Uterus (tissue), 4 donors: ENCODE measurements around the gene KRT31. TPM values are rescaled to one million over a fixed set of nuclear protein-coding genes. Genes with fewer than 3 reads are reported as not detected.
"Not testable (repeated sequence)": the region's sequence is repeated elsewhere in the genome, so short reads cannot be mapped to it uniquely, and the experiment has no call there.

Experiments
- DNase-seq, 2 donors: peaks; one replicate each; pipeline ENCODE4 v3.0.0-alpha.2; 2019 to 2020
- H3K27ac ChIP-seq, 2 donors: fragments of 200-600 bp; sonication (generic); 1 replicate in 1 of 2; 2 replicates in 1 of 2; pipeline ENCODE4 v1.5.1; 2016 to 2018
- H3K27me3 ChIP-seq, 2 donors: fragments of 200-600 bp; sonication (generic); one replicate each; pipeline ENCODE4 v1.5.1; 2018 to 2019; ENCODE audit warnings: control low read depth in 1 of 2
- H3K36me3 ChIP-seq, 2 donors: fragments of 200-600 bp; sonication (generic); one replicate each; pipeline ENCODE4 v1.5.1; 2019; ENCODE audit warnings: control low read depth in 1 of 2
- H3K4me1 ChIP-seq, 2 donors: fragments of 200-600 bp; sonication (generic); one replicate each; pipeline ENCODE4 v1.5.1; 2018 to 2019; ENCODE audit warnings: control low read depth in 1 of 2
- H3K4me3 ChIP-seq, 2 donors: fragments of 200-600 bp; sonication (generic); 1 replicate in 1 of 2; 2 replicates in 1 of 2; pipeline ENCODE4 v1.5.1; 2018 to 2019; ENCODE audit warnings: mild to moderate bottlenecking in 1 of 2
- H3K9me3 ChIP-seq, 2 donors: fragments of 200-600 bp; sonication (generic); one replicate each; pipeline ENCODE4 v1.5.1; 2019; ENCODE audit warnings: control low read depth in 1 of 2
- CTCF ChIP-seq, 4 experiments: fragments of 200-600 bp in 2 of 4; fragments of 450-650 bp in 2 of 4; sonication (generic) in 2 of 4; IDR thresholded peaks; one replicate each; pipeline ENCODE4 v1.5.1; 2016 to 2019; ENCODE audit warnings: antibody characterized with exemption in 4 of 4, mild to moderate bottlenecking in 2 of 4, moderate library complexity in 1 of 4
- POLR2A ChIP-seq, 2 donors: fragments of 450-650 bp; IDR thresholded peaks; one replicate each; pipeline ENCODE4 v1.6.1; 2016; ENCODE audit warnings: antibody characterized with exemption in 2 of 2, mild to moderate bottlenecking in 1 of 2, moderate library complexity in 1 of 2
- intact Hi-C: fragments of 100-400 bp; cut with DNase I; formaldehyde crosslinking; loops from one replicate; pipeline ENCODE4 v1.15.1; 2023; ENCODE audit warnings: low total_unique reads
- total RNA-seq, 4 donors: library from RNA; depleted of rRNA in 3 of 4; stranded (reverse); fragments of >200 nt in 3 of 4; gene quantifications; one replicate each; pipeline versions ENCODE4 v1.1.0 to v1.2.4, GENCODE V29; 2014 to 2023
- donor health status: DM: yes; HTN: yes; CAD: no.

Gene KRT31
- total RNA-seq, 4 donors from 2014 or later, result not detected

GRCh38 chr17:41390411-41390938 is 6.9 kb downstream of the KRT31 start:
- Histone ChIP-seq H3K9me3 (peaks cover 0 to 3% of the 10 kb centered on the region in 2 donors), H3K27me3 (no peaks in the 10 kb centered on the region), H3K27ac (no peak overlapping the region), H3K36me3 (no peaks in the 10 kb centered on the region), H3K4me1 (no peaks in the 10 kb centered on the region), H3K4me3 (no peak overlapping the region)
- intact Hi-C loops, result no loop called here
- no peak for DNase-seq
- TF ChIP-seq POLR2A (IDR thresholded peaks at IDR 0.05) (no peak), CTCF (IDR thresholded peaks at IDR 0.05) (no peak)

GRCh38 chr17:41387670-41388069 is 9.7 kb downstream of the KRT31 start:
- Histone ChIP-seq H3K27me3 (no peaks in the 10 kb centered on the region), H3K9me3 (peaks cover 0 to 3% of the 10 kb centered on the region in 2 donors), H3K4me1 (no peaks in the 10 kb centered on the region), H3K27ac (no peak overlapping the region), H3K4me3 (no peak overlapping the region), H3K36me3 (no peaks in the 10 kb centered on the region)
- DNase-seq, result no peak
- intact Hi-C loops, result no loop called here
- TF ChIP-seq CTCF (IDR thresholded peaks at IDR 0.05), result no peak
- no peak for TF ChIP-seq POLR2A (IDR thresholded peaks at IDR 0.05)

GRCh38 chr17:41386227-41386626 is 11.2 kb downstream of the KRT31 start:
- TF ChIP-seq POLR2A (IDR thresholded peaks at IDR 0.05), result no peak
- no peak for TF ChIP-seq CTCF (IDR thresholded peaks at IDR 0.05)
- no peak overlapping the region for H3K4me3 ChIP-seq
- H3K27me3 ChIP-seq, result no peaks in the 10 kb centered on the region
- H3K4me1 ChIP-seq, result no peaks in the 10 kb centered on the region
- peaks cover 0 to 3% of the 10 kb centered on the region in 2 donors for H3K9me3 ChIP-seq
- no peak overlapping the region for H3K27ac ChIP-seq
- intact Hi-C loops, result no loop called here
- DNase-seq, result no peak
- H3K36me3 ChIP-seq, result no peaks in the 10 kb centered on the region

GRCh38 chr17:41383690-41384089 is 13.7 kb downstream of the KRT31 start:
- intact Hi-C loops, result no loop called here
- Histone ChIP-seq H3K4me3 (no peak overlapping the region), H3K4me1 (no peaks in the 10 kb centered on the region), H3K9me3 (peaks cover 0 to 3% of the 10 kb centered on the region in 2 donors), H3K27me3 (no peaks in the 10 kb centered on the region), H3K27ac (no peak overlapping the region), H3K36me3 (no peaks in the 10 kb centered on the region)
- DNase-seq, result no peak
- TF ChIP-seq POLR2A (IDR thresholded peaks at IDR 0.05), result no peak
- TF ChIP-seq CTCF (IDR thresholded peaks at IDR 0.05), result no peak

GRCh38 chr17:41382394-41382793 is 15.0 kb downstream of the KRT31 start:
- Histone ChIP-seq H3K4me1 (no peaks in the 10 kb centered on the region), H3K4me3 (no peak overlapping the region), H3K9me3 (peaks cover 0 to 3% of the 10 kb centered on the region in 2 donors), H3K36me3 (no peaks in the 10 kb centered on the region), H3K27me3 (no peaks in the 10 kb centered on the region), H3K27ac (no peak overlapping the region)
- intact Hi-C loops, result no loop called here
- TF ChIP-seq POLR2A (IDR thresholded peaks at IDR 0.05) (no peak), CTCF (IDR thresholded peaks at IDR 0.05) (no peak)
- DNase-seq, result no peak

GRCh38 chr17:41381943-41382342 is 15.5 kb downstream of the KRT31 start, which contains the start of gene KRT34:
Gene KRT34 (minus strand): TSS chr17:41382306. CDS start chr17:41382246, 60 bp downstream.
- H3K4me3 ChIP-seq, H3K36me3 ChIP-seq, H3K4me1 ChIP-seq, H3K27me3 ChIP-seq, H3K9me3 ChIP-seq, intact Hi-C loops, H3K27ac ChIP-seq, DNase-seq: not testable (repeated sequence)

- DNase-seq, H3K4me1 ChIP-seq, H3K27ac ChIP-seq, H3K4me3 ChIP-seq, H3K9me3 ChIP-seq, intact Hi-C loops, H3K27me3 ChIP-seq, H3K36me3 ChIP-seq: not testable (repeated sequence)
Observed at GRCh38 chr17:41380091-41380490, 17.3 kb downstream of the KRT31 start.
